Motor neuron (in vitro differentiated cells): Measurements from ENCODE around the gene DGKH. TPM values are rescaled to one million over a fixed set of nuclear protein-coding genes. Genes with fewer than 3 reads are reported as not detected.
"Not testable (repeated sequence)": the region's sequence is repeated elsewhere in the genome, so short reads cannot be mapped to it uniquely, and the experiment has no call there.

Experiments used
- ATAC-seq, 8 experiments: fragments of 200-7000 bp; cut with Tn5 transposase; replicated peaks in 6 of 8; 2 replicates each; pipeline ENCODE4 v1.8.0; 2021; ENCODE audit warnings: mild to moderate bottlenecking in 8 of 8, moderate library complexity in 8 of 8
- H3K27ac ChIP-seq, 2 donors: fragments of 250-450 bp; sonication (Bioruptor Pico); 2 replicates each; pipeline ENCODE4 v1.9.0; 2021; ENCODE audit warnings: antibody characterized with exemption in 2 of 2, mild to moderate bottlenecking in 2 of 2, moderate library complexity in 1 of 2
- H3K4me1 ChIP-seq, 2 donors: fragments of 250-450 bp; sonication (Bioruptor Pico); replicated peaks in 1 of 2; 2 replicates each; pipeline ENCODE4 v1.6.1; 2021; ENCODE audit warnings: antibody characterized with exemption in 2 of 2, mild to moderate bottlenecking in 2 of 2, moderate library complexity in 1 of 2
- H3K4me3 ChIP-seq, 5 donors: fragments of 250-450 bp; sonication (Bioruptor Pico); 2 replicates each; pipeline ENCODE4 v1.9.0; 2021; ENCODE audit warnings: antibody characterized with exemption in 5 of 5, mild to moderate bottlenecking in 5 of 5, moderate library complexity in 4 of 5
- WGBS, 10 experiments: fragments of 450-650 bp; shearing (Covaris generic); methylation state at CpG; one replicate each; pipeline ENCODE4 v1.0.0; 2022; 5-methylcytosine and 5-hydroxymethylcytosine counted together
- in situ Hi-C, 9 experiments: fragments of 400-800 bp; cut with MboI; loops; one replicate each; pipeline ENCODE4 v1.15.0; 2021; ENCODE audit warnings: low sequenced_read_pairs in 9 of 9, low pct_unique_long_range_greater_than_20kb in 2 of 9; ENCODE audit not compliant: unreplicated experiment in 9 of 9
- total RNA-seq, 8 experiments: library from RNA; unstranded; fragments of 300-600 nt; gene quantifications; 2 replicates each; pipeline versions ENCODE4 v1.2.3 to v1.2.4, GENCODE V29; 2022

Gene DGKH
- total RNA-seq, 8 experiments from 2014 or later: 4.7 to 14.9 (median 7.4) TPM

DNA sequence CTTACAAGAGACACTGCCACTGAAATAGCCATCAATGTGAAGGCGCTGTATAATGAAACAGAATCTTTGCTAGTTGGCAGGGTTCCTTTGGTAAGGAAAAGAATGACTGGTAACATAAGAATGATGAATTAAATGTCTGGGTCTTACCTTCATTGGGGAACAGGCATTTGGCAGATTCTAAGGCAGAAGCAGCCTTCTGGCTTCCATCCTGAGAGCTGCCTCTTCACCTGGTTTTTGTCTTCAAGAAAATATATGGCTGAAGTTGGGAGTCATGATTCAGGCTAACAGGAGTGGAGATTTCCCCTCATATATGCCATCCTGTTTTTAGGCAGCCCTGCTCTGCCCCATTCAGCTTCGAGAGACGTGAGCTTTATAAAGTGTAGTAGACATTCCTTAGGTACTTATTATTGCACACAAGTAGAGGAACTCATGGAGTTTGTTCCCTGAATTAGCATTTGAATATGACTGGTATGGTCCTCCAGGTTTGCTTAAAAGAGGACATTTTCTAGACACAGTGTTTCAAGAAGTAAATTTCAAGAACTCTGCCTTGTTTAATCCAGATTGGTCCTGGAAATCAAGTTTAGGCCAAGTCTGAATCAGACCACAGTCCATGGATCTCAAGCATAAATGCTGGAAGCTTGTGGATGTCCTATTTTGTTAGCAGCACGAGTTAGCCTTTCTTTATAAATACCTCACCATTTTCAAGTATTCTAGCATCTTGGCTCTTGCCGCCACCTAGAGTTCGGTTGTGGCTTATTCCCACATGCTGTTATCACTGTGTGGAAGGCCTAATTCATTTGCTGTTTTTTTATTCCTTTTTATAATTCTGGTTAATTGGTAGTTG, 167.4 kb downstream of the DGKH start:
- Histone ChIP-seq H3K4me1 (peaks cover 3 to 4% of the 10 kb centered on the region in 2 donors), H3K4me3 (no peak overlapping the region), H3K27ac (no peak overlapping the region)
- 50 to 93% (median 66%) methylated on average over 2 to 6 of the region's 6 CpGs for WGBS, 10 experiments
- ATAC-seq: peak in 6 of 8 experiments; percentile 34 to 77 (median 70)
- in situ Hi-C loops: no loop called here

DNA sequence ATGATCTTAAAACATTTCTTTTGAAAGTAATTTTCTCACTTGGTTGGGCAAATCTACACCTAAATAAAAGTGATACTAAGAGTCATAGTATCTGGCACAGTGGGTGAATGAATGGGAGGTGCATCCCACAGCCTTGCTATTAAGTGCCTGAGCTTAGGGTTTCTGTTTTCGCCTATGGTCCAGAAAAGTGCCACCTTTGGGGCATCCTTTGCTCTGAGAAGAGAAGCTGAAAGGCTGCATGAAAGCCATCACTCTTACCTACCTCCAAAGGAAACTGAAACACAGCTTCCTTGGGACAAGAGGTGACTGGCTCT, 167.9 kb downstream of the DGKH start:
- Histone ChIP-seq H3K4me1 (peaks cover 3 to 7% of the 10 kb centered on the region in 2 donors), H3K27ac (no peak overlapping the region), H3K4me3 (no peak overlapping the region)
- 43 to 100% (median 100%) methylated on average over 1 of the region's 1 CpG; no CpG with 5 or more reads in 5 of the 10 experiments for WGBS, 10 experiments
- in situ Hi-C loops: no loop called here
- no peak for ATAC-seq

- ATAC-seq: peak in 1 of 8 experiments; percentile 39
- 30 to 100% (median 98%) methylated on average over 1 to 3 of the region's 3 CpGs; no CpG with 5 or more reads in 2 of the 10 experiments for WGBS, 10 experiments
- no peak overlapping the region for H3K4me3 ChIP-seq
- H3K27ac ChIP-seq: no peak overlapping the region
- peaks cover 3 to 10% of the 10 kb centered on the region in 2 donors for H3K4me1 ChIP-seq
- in situ Hi-C loops: no loop called here
Observed at GRCh38 chr13:42218576-42218975, 170.1 kb downstream of the DGKH start.

DNA sequence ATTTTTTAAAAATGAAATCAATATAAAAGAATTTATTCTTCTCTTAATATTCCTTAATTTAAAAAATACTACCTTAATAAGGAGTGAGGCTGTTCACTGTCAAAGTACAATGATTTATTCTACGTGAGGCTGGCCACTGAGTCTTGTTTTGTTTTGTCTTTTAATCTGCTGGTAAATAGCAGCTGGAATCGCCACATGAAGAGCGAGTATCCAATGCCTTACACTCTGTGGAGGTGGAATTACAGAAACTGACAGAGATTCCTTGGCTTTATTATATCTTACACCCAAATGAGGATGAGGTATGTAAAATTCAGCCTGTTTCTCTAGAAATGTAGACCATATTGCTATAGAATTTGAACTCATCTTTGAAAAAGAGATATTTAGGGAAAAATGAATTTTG, 170.6 kb downstream of the DGKH start:
- H3K4me1 ChIP-seq: peaks cover 3 to 10% of the 10 kb centered on the region in 2 donors
- 73 to 100% (median 95%) methylated on average over 1 to 3 of the region's 3 CpGs; no CpG with 5 or more reads in 1 of the 10 experiments for WGBS, 10 experiments
- no peak overlapping the region for H3K4me3 ChIP-seq
- in situ Hi-C loops: no loop called here
- no peak overlapping the region for H3K27ac ChIP-seq
- no peak for ATAC-seq

GRCh38 chr13:42219876-42220275, 171.4 kb downstream of the DGKH start:
- no peak overlapping the region for H3K27ac ChIP-seq
- ATAC-seq: no peak
- no peak overlapping the region for H3K4me3 ChIP-seq
- 64 to 100% (median 90%) methylated on average over 1 of the region's 1 CpG; no CpG with 5 or more reads in 4 of the 10 experiments for WGBS, 10 experiments
- peaks cover 3 to 10% of the 10 kb centered on the region in 2 donors for H3K4me1 ChIP-seq
- in situ Hi-C loops: no loop called here

DNA sequence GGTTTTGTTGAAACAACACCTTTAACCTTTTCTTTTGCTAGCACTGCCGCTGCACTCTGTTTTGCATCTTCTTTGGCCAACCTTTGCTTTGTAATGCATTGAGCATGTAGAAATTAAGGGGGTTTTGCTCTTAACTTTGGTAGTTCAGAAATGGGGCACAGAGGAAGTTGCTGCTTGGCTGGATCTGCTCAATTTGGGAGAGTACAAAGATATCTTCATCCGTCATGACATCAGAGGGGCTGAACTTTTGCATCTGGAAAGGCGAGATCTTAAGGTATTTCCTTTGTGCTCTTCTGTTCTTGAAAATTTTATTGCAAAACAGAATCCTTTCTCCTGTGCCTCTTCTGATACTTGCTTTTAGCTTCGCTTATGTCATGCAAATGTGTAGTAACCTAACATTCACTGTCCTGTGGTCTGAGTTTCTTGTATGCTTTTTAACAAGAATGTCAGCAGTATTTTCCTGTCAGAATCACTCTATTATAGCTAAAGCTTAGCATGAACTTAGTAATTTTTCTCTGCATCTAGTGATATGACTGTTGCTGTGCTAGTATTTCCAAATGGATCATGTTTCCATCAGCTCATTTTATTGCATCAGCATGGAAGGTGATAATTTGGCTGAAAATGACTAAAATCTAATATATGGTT, 172.8 kb downstream of the DGKH start:
- WGBS, 10 experiments: 25 to 100% (median 83%) methylated on average over 1 to 4 of the region's 4 CpGs; no CpG with 5 or more reads in 1 of the 10 experiments
- no peak for ATAC-seq
- H3K4me3 ChIP-seq: no peak overlapping the region
- H3K4me1 ChIP-seq: peaks cover 0 to 10% of the 10 kb centered on the region in 2 donors
- in situ Hi-C loops: no loop called here
- H3K27ac ChIP-seq: no peak overlapping the region

GRCh38 chr13:42223681-42224080, 175.2 kb downstream of the DGKH start:
- no peak overlapping the region for H3K27ac ChIP-seq
- in situ Hi-C loops: no loop called here
- 88 to 100% (median 100%) methylated on average over 1 to 4 of the region's 4 CpGs for WGBS, 10 experiments
- H3K4me1 ChIP-seq: peaks cover 0 to 10% of the 10 kb centered on the region in 2 donors
- H3K4me3 ChIP-seq: no peak overlapping the region
- ATAC-seq: no peak

DNA sequence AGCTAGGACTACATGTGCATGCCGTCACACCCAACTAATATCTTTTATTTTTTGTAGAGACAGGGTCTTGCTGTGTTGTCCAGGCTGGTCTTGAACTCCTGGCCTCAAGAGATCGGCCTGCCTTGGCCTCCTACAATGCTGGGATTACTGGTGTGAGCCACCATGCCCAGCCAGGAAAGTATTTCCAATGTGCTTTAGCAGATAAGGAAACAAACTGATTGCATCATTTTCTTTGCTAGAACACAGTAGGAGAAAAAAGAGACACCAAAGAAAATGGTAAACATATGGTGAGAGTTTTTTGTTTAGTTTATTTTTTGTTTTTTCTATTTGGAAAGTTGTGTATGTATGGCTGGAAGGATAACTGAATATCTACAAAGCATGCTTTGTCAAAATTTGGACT, 176.6 kb downstream of the DGKH start:
- 93 to 100% (median 100%) methylated on average over 1 to 2 of the region's 2 CpGs; no CpG with 5 or more reads in 5 of the 10 experiments for WGBS, 10 experiments
- in situ Hi-C loops: no loop called here
- ATAC-seq: no peak
- no peak overlapping the region for H3K4me3 ChIP-seq
- H3K27ac ChIP-seq: no peak overlapping the region
- H3K4me1 ChIP-seq: peaks cover 0 to 10% of the 10 kb centered on the region in 2 donors

DNA sequence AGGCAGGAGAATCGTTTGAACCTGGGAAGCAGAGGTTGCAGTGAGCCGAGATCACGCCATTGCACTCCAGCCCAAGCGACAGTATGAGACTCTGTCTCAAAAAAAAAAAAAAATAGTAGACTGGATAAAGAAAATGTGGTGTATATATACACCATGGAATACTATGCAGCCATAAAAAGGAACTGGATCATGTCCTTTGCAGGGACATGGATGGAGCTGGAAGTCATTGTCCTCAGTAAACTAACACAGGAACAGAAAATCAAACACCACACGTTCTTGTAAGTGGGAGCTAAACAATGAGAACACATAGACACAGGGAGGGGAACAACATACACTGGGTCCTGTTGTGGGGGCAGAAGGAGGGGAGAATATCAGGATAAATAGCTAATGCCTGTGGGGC, 178.3 kb downstream of the DGKH start:
- WGBS, 10 experiments: 71 to 100% (median 90%) methylated on average over 1 to 5 of the region's 5 CpGs; no CpG with 5 or more reads in 3 of the 10 experiments
- H3K4me3 ChIP-seq, ATAC-seq, in situ Hi-C loops, H3K27ac ChIP-seq, H3K4me1 ChIP-seq: not testable (repeated sequence)

GRCh38 chr13:42228527-42228926, 180.1 kb downstream of the DGKH start:
- H3K4me3 ChIP-seq: no peak overlapping the region
- H3K27ac ChIP-seq: no peak overlapping the region
- ATAC-seq: no peak
- 63 to 100% (median 98%) methylated on average over 1 of the region's 1 CpG for WGBS, 10 experiments
- in situ Hi-C loops: no loop called here
- H3K4me1 ChIP-seq: no peaks in the 10 kb centered on the region

DNA sequence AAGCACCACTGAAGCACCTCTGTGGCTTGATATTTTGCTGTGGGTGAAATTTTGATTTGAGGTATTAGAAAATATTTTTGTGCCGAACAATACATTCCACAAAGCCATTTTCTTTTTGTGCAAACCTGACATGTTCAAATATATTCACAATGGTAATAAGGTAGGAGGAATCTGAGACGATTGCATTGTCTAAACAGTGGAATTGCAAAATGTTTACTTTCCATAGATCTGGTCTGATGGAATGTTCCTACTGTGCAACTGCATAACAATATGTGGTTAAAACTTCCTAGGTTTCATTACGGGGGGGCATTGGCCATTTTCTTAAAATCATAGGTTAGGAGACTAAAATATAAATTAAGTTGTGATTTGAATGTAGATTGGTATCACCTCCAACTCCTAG, 180.8 kb downstream of the DGKH start:
- H3K27ac ChIP-seq: no peak overlapping the region
- in situ Hi-C loops: no loop called here
- 73 to 100% (median 90%) methylated on average over 1 to 3 of the region's 3 CpGs; no CpG with 5 or more reads in 1 of the 10 experiments for WGBS, 10 experiments

DNA sequence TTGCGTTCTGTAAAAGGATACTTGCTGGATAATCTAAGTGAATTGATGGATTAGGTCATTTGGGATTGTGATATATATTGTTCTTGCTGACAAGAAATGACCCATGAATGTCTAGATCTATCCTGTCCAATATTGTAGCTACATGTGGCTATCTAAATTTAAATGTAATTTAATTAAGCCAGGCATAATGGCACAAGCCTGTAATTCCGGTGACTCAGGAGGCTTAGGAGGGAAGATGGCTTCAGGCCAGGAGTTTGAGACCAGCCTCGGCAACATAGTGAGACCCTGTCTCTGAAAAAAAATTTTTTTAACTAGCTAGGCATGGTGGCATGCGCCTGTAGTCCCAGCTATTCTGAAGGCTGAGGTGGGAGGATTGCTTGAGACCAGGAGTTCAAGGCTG, 184.2 kb downstream of the DGKH start:
- no peak overlapping the region for H3K27ac ChIP-seq
- ATAC-seq: no peak
- in situ Hi-C loops: no loop called here

More for the DNA sequence above, 180.8 kb downstream of the DGKH start:
- H3K4me3 ChIP-seq: no peak overlapping the region
- no peak for ATAC-seq
- H3K4me1 ChIP-seq: no peaks in the 10 kb centered on the region

DNA sequence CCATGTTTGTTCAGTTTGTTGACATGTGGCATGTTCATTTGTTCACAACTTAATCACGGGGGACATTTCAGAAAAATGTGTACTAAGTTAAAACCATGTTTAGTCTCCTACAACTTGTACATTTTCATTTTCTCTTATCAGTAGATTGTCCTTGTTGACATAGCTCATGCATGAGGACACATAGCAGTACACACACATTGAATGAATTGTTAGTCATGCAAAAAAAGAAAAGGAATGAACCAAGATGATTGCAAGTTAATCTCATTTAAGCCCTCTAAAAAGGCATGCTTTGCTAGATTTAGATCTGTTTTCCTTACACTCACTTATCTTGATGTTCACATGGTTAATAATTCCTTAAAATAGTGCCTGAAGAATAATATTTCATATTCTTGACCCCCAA, 185.3 kb downstream of the DGKH start:
- WGBS, 10 experiments: 0 to 100% (median 95%) methylated on average over 1 of the region's 1 CpG; no CpG with 5 or more reads in 4 of the 10 experiments
- no peak for ATAC-seq
- in situ Hi-C loops: no loop called here

More for the DNA sequence above, 184.2 kb downstream of the DGKH start:
- Histone ChIP-seq H3K4me1 (no peaks in the 10 kb centered on the region), H3K4me3 (no peak overlapping the region)
- 40 to 100% (median 100%) methylated on average over 1 to 4 of the region's 4 CpGs; no CpG with 5 or more reads in 2 of the 10 experiments for WGBS, 10 experiments

More for the DNA sequence above, 185.3 kb downstream of the DGKH start:
- Histone ChIP-seq H3K27ac (no peak overlapping the region), H3K4me3 (no peak overlapping the region), H3K4me1 (no peaks in the 10 kb centered on the region)
